Measurements from ENCODE around the gene TOMT.

GRCh38 chr11:72084076-72084475 lies 21.6 kb upstream of the TOMT start:
- TF ChIP-seq CTCF (IDR thresholded peaks at IDR 0.05; ENCODE audit: low read length) (no peak), EZH2 (IDR thresholded peaks at IDR 0.05; ENCODE audit: borderline replicate concordance, low read length) (no peak)

Data from OCI-LY1 (cell line).